Measurements from ENCODE around the gene BMP6.

BMP6 gene

DNA sequence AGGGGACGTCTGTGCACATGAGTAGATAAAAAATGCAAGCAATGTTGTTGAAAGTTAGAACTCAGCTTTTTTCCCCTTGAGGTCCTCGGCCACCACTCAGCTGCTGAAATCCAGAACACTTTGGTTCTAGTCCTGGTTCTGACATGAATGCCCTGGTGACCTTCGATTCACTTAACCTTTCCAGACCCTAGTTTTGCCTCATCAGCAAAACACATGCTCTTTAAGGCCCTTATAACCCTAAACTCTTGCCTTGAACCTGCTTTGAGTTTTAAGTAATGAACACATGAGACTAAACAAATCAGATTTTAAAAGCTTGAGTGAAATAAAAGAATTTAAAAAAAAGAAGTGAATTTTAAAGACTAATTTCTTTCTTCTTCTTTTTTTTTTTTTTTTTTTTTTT, 33.4 kb downstream of the BMP6 start:
- DNase-seq (ENCODE audit: low read depth), result no peak
- TF ChIP-seq, protein P1, sequence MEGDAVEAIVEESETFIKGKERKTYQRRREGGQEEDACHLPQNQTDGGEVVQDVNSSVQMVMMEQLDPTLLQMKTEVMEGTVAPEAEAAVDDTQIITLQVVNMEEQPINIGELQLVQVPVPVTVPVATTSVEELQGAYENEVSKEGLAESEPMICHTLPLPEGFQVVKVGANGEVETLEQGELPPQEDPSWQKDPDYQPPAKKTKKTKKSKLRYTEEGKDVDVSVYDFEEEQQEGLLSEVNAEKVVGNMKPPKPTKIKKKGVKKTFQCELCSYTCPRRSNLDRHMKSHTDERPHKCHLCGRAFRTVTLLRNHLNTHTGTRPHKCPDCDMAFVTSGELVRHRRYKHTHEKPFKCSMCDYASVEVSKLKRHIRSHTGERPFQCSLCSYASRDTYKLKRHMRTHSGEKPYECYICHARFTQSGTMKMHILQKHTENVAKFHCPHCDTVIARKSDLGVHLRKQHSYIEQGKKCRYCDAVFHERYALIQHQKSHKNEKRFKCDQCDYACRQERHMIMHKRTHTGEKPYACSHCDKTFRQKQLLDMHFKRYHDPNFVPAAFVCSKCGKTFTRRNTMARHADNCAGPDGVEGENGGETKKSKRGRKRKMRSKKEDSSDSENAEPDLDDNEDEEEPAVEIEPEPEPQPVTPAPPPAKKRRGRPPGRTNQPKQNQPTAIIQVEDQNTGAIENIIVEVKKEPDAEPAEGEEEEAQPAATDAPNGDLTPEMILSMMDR (IDR thresholded peaks at IDR 0.05; ENCODE audit: low read length, missing control alignments), result no peak
- no peak overlapping the region for H3K4me3 ChIP-seq (replicated peaks; ENCODE audit: low read depth, low read length)

DNA sequence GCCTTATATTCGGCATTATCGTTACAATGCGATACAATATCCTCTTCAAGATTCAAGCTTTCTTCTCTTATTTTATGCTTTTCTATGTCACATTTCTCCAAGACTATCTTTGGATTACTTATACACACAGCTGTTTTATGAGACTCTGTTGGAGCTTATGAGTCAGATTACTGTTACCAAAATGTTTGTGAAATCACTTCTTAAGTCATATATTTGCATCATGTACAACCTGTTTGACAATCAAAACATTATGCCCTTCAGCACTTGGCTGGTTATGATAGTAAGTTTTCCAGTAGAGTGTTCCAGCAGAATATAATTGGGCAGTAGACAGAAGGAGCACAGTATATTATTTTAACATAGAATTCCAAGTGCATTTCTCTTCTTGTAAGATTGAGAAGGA, 35.2 kb downstream of the BMP6 start:
- no peak overlapping the region for H3K4me3 ChIP-seq (replicated peaks; ENCODE audit: low read depth, low read length)
- TF ChIP-seq, protein P1 (IDR thresholded peaks at IDR 0.05; ENCODE audit: low read length, missing control alignments), result no peak
- DNase-seq (ENCODE audit: low read depth), result peak; percentile 54

DNA sequence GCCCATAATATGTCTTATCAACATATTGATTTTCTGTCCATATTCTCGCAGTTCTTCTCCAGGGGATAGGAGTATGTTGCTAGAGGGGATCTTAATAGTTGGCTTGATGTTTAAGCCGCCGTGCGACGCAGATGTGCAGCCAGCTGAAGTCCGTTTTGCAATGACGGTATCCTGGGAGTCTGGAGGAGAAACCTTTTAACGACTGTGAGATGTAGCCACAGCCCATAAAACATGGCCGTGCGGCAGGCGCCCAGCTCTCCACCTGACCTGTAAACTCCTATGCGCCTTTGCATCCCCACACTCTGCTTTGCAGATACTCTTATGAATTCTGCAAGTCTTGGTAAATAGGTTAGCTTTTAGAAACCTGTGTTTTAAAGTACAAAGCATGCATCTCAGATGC, 36.9 kb downstream of the BMP6 start:
- DNase-seq (ENCODE audit: low read depth), result no peak
- TF ChIP-seq, protein P1 (IDR thresholded peaks at IDR 0.05; ENCODE audit: low read length, missing control alignments), result no peak
- no peak overlapping the region for H3K4me3 ChIP-seq (replicated peaks; ENCODE audit: low read depth, low read length)

DNA sequence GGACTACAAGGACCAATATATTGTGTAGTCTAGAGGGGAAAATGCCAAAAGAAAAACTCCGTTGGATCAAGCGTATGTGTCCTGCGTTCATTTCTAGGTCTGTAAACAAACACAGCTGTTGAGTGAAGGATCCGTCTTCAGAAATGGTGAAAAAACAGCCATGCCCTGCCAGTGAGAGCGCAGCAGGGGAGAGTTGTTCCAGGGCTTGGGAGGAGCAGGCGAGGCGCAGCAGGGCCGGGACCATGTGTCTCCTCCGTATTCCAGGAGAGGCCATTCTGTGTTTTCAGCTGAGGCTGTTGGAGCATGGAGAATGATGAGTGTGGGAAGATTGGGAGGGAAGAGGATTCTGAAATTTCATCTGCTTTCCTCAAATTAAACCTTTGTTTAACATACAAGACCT, 38.0 kb downstream of the BMP6 start:
- DNase-seq (ENCODE audit: low read depth), result no peak
- no peak overlapping the region for H3K4me3 ChIP-seq (replicated peaks; ENCODE audit: low read depth, low read length)
- TF ChIP-seq, protein P1 (IDR thresholded peaks at IDR 0.05; ENCODE audit: low read length, missing control alignments), result no peak

DNA sequence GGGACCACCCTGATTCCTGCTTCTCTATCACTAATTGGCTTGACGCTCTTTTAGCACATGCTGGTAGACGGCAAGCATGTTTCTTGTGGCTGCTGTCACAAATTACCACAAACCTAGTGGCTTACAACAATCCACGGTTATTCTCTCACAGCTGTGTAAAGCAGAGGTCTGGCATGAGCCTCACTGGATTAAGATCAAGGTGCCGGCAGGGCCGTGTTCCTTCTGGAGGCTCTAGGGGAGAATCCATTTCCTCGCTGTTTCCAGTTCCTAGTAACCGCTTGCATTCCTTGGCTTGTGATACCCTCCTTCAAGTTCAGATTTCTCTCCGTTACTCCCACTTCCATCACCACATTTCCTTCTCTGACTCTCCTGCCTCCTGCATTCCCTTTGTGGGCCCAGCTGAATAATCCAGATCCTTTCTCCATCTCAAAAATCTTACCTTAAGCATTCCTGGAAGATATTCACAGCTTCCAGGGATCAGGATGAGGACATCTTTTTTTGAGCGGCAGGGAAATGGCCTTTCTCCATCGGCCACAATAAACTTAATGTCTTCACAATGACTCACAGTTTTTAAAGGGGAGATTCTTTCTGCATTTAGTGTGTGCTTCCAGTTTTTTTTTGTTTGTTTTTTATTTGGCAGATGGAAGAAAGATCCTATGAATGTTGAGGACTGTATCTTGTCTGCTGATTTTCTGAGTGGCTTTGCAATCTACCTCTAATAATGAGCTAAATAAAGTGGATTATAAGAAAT, 39.9 kb downstream of the BMP6 start:
- TF ChIP-seq, protein P1 (IDR thresholded peaks at IDR 0.05; ENCODE audit: low read length, missing control alignments), result no peak
- H3K4me3 ChIP-seq (replicated peaks; ENCODE audit: low read depth, low read length), result no peak overlapping the region
- no peak for DNase-seq (ENCODE audit: low read depth)

DNA sequence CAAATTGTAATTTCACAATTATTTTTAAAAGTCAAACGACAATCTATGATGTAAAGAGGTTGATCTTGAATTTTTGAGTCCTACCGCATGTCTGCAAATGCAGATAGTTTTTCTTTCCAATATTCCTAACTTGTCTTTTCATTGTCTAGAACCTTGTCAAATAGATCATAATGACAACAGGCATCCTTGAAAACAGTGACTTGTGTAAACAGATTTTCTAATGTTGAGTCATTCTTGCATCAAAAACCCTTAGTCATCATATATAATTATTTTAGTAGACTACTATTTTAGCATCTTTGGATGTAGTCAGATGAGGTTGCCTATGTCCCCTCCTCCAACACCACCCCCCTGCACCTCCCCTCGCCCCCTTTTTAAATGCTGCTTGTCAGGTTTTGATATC, 43.8 kb downstream of the BMP6 start:
- TF ChIP-seq, protein P1 (IDR thresholded peaks at IDR 0.05; ENCODE audit: low read length, missing control alignments), result no peak
- DNase-seq (ENCODE audit: low read depth), result peak; percentile 56
- no peak overlapping the region for H3K4me3 ChIP-seq (replicated peaks; ENCODE audit: low read depth, low read length)

DNA sequence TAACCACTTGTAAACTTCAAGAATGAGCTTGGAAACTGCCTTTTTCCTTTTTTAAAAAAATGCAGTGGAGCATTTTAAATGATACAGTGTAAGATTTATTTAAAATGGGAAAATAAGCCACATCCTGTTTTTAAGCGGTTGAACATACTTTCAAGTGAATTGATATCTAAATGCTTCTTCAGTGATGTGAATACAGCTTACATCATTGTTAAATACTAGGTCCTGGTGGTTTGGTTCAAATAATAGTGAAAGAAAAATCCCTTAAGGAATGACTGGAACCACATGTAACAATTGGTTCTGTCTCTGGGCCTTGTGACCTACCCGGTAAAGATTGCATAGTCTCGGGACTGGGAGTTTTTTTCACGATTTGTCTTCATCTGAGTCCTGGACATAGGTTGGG, 44.2 kb downstream of the BMP6 start:
- H3K4me3 ChIP-seq (replicated peaks; ENCODE audit: low read depth, low read length), result no peak overlapping the region
- no peak for DNase-seq (ENCODE audit: low read depth)
- TF ChIP-seq, protein P1 (IDR thresholded peaks at IDR 0.05; ENCODE audit: low read length, missing control alignments), result no peak

Data from fibroblast of pulmonary artery (primary cell).